ENCODE results near the gene UBE4A. TPM values are rescaled to one million over a fixed set of nuclear protein-coding genes. Genes with fewer than 3 reads are reported as not detected.
A peak's percentile ranks its signal among the peaks of the same experiment; 100 is the strongest.

The UBE4A gene
- total RNA-seq, 1 experiment from 2014 or later, result 57.9 TPM

DNA sequence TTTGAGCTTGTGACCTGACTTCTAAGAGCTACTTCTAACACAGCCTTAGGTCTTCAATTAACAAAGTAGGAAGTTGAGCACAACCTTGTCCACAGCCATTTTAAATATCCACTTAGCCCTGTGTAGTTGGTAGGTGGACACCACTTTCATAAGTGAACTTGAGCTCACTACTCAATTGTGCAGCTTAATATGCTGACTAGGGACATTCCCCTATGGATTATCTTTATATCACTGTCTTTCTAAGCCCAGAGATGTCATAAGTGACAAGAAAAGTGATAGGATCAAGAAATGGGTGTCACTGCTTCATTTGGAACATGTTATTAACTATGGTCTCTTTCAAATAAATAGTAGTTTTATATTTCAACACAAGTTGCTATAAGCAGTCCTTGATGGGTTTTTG, 38.0 kb downstream of the UBE4A start:
- no peaks in the 10 kb centered on the region for H3K9me3 ChIP-seq (ENCODE audit: control insufficient read depth, insufficient read depth, low read depth, low read length)
- peaks cover 6% of the 10 kb centered on the region for H3K4me1 ChIP-seq (ENCODE audit: control insufficient read depth, insufficient read depth, low read length)
- intact Hi-C loops (cut with micrococcal nuclease; ENCODE audit: unreplicated experiment), result no loop called here
- no peak for TF ChIP-seq SIN3A (IDR thresholded peaks at IDR 0.05; ENCODE audit: borderline replicate concordance, insufficient read depth, low read depth, low read length)
- no peak for TF ChIP-seq POLR2AphosphoS5 (IDR thresholded peaks at IDR 0.05; ENCODE audit: low read depth, low read length)
- TF ChIP-seq, protein P1, sequence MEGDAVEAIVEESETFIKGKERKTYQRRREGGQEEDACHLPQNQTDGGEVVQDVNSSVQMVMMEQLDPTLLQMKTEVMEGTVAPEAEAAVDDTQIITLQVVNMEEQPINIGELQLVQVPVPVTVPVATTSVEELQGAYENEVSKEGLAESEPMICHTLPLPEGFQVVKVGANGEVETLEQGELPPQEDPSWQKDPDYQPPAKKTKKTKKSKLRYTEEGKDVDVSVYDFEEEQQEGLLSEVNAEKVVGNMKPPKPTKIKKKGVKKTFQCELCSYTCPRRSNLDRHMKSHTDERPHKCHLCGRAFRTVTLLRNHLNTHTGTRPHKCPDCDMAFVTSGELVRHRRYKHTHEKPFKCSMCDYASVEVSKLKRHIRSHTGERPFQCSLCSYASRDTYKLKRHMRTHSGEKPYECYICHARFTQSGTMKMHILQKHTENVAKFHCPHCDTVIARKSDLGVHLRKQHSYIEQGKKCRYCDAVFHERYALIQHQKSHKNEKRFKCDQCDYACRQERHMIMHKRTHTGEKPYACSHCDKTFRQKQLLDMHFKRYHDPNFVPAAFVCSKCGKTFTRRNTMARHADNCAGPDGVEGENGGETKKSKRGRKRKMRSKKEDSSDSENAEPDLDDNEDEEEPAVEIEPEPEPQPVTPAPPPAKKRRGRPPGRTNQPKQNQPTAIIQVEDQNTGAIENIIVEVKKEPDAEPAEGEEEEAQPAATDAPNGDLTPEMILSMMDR (IDR thresholded peaks at IDR 0.05), result no peak
- no peak for TF ChIP-seq TCF7L2 (IDR thresholded peaks at IDR 0.05; ENCODE audit: low read depth, low read length)
- TF ChIP-seq, protein P2, sequence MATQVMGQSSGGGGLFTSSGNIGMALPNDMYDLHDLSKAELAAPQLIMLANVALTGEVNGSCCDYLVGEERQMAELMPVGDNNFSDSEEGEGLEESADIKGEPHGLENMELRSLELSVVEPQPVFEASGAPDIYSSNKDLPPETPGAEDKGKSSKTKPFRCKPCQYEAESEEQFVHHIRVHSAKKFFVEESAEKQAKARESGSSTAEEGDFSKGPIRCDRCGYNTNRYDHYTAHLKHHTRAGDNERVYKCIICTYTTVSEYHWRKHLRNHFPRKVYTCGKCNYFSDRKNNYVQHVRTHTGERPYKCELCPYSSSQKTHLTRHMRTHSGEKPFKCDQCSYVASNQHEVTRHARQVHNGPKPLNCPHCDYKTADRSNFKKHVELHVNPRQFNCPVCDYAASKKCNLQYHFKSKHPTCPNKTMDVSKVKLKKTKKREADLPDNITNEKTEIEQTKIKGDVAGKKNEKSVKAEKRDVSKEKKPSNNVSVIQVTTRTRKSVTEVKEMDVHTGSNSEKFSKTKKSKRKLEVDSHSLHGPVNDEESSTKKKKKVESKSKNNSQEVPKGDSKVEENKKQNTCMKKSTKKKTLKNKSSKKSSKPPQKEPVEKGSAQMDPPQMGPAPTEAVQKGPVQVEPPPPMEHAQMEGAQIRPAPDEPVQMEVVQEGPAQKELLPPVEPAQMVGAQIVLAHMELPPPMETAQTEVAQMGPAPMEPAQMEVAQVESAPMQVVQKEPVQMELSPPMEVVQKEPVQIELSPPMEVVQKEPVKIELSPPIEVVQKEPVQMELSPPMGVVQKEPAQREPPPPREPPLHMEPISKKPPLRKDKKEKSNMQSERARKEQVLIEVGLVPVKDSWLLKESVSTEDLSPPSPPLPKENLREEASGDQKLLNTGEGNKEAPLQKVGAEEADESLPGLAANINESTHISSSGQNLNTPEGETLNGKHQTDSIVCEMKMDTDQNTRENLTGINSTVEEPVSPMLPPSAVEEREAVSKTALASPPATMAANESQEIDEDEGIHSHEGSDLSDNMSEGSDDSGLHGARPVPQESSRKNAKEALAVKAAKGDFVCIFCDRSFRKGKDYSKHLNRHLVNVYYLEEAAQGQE (IDR thresholded peaks at IDR 0.05; ENCODE audit: insufficient read depth in 1 of 2, low read depth in 2 of 2, low read length in 1 of 2), result no peak
- ATAC-seq (no peak), DNase-seq (ENCODE audit: low read depth, low spot score) (no peak)
- in situ Hi-C loops (cut with HindIII; ENCODE audit: low pct_unique_long_range_greater_than_20kb, low sequenced_read_pairs), result no loop called here
- H3K27me3 ChIP-seq (ENCODE audit: control insufficient read depth, insufficient read depth, low read length), result no peaks in the 10 kb centered on the region
- no TSS peak for BruUV-seq (replicated peaks)
- ChIA-PET CTCF (no interaction called here), POLR2A (no interaction called here)
- H3K36me3 ChIP-seq (ENCODE audit: control insufficient read depth, insufficient read depth, low read length), result peaks cover 21% of the 10 kb centered on the region
- no peak overlapping the region; the same call in 1 of the 2 replicates for H3K27ac ChIP-seq (ENCODE audit: low read length)
- no peak overlapping the region for H3K4me3 ChIP-seq (ENCODE audit: low read depth in 2 of 2, low read length in 2 of 2)

DNA sequence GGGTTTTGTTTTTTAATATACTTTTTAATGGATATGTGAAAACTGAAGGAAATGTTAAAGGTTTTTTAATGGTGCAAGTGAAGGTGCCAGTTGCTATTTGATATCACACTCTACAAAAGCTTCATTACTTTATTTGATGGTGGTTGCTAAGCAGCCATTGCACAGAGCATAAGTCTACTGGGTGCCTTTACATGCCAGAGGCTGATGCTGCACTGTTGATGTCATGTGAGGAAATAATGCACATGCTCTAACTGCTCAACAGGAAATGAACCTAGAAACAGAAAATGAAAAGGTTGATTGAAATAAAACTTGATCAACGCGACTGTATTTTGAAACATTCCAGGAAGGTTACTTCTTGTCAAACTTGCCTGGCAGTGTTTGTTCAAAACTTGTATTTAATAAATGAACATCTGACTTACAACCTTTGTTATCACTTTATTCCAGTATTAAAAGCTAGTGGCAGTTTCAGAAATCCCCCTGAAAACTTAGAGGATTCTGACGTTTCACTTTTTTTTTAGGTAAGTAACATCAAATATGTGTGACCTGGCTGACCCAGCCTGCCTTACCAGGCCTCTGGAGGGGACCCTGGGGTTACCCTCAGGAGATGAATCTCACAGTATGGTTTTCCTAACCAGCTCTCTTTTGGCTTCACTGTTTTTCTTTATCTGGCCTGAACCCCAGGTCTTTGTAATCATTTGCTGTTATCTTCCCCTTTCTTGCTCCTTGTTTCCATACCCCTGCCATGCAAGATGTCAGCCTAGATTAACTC, 39.6 kb downstream of the UBE4A start:
- POLR2A ChIA-PET, result interaction anchor here (0.6 kb wide), 1 partner anchor 234 kb away, joined by 10 read pairs; no protein-coding TSS in a partner anchor
- Histone ChIP-seq H3K36me3 (ENCODE audit: control insufficient read depth, insufficient read depth, low read length) (peaks cover 21% of the 10 kb centered on the region), H3K27me3 (ENCODE audit: control insufficient read depth, insufficient read depth, low read length) (no peaks in the 10 kb centered on the region), H3K4me3 (ENCODE audit: low read depth in 2 of 2, low read length in 2 of 2) (no peak overlapping the region), H3K4me1 (ENCODE audit: control insufficient read depth, insufficient read depth, low read length) (peaks cover 12% of the 10 kb centered on the region), H3K27ac (ENCODE audit: low read length) (peak overlapping the region; percentile 97; the same call in 1 of the 2 replicates), H3K9me3 (ENCODE audit: control insufficient read depth, insufficient read depth, low read depth, low read length) (no peaks in the 10 kb centered on the region)
- ATAC-seq (no peak), DNase-seq (ENCODE audit: low read depth, low spot score) (no peak)
- in situ Hi-C loops (cut with HindIII; ENCODE audit: low pct_unique_long_range_greater_than_20kb, low sequenced_read_pairs), result no loop called here
- no TSS peak for BruUV-seq (replicated peaks)
- CTCF ChIA-PET, result no interaction called here
- intact Hi-C loops (cut with micrococcal nuclease; ENCODE audit: unreplicated experiment), result no loop called here
- TF ChIP-seq SIN3A (IDR thresholded peaks at IDR 0.05; ENCODE audit: borderline replicate concordance, insufficient read depth, low read depth, low read length), result no peak
- TF ChIP-seq, protein P2 (IDR thresholded peaks at IDR 0.05; ENCODE audit: insufficient read depth in 1 of 2, low read depth in 2 of 2, low read length in 1 of 2), result no peak
- TF ChIP-seq POLR2AphosphoS5 (IDR thresholded peaks at IDR 0.05; ENCODE audit: low read depth, low read length), result peak; percentile 11; the same call in 1 of the 2 replicates

Data from Panc1 (cell line).